Measurements from ENCODE around the gene SEC14L5. TPM values are rescaled to one million over a fixed set of nuclear protein-coding genes. Genes with fewer than 3 reads are reported as not detected.

The SEC14L5 gene
- total and polyA plus RNA-seq, 10 of the 15 experiments (the other 5 are each of a cell fraction or from before 2014, with no cell fraction given) = 0.01 TPM; not detected in 9

DNA sequence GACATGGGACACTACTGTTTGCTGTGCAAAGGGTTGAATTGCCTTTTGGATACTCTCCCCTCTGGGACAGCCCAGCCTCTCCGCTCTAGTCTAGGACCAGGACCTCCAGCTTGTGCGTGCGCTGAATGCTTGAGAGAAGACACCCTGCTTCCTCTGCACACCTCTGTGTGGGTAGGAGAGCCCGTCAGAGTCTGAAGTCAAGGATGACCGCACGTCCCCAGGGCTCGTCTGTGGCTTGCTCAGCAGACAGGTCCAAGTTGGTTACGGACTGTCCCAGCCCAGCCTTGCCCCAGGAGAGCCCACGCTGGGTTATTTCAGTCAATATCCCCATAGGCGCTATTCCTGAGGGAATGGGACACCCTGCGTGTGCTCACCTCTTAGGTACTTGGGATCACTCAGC, 103.9 kb downstream of the SEC14L5 start (continued):
- TF ChIP-seq, protein P1, sequence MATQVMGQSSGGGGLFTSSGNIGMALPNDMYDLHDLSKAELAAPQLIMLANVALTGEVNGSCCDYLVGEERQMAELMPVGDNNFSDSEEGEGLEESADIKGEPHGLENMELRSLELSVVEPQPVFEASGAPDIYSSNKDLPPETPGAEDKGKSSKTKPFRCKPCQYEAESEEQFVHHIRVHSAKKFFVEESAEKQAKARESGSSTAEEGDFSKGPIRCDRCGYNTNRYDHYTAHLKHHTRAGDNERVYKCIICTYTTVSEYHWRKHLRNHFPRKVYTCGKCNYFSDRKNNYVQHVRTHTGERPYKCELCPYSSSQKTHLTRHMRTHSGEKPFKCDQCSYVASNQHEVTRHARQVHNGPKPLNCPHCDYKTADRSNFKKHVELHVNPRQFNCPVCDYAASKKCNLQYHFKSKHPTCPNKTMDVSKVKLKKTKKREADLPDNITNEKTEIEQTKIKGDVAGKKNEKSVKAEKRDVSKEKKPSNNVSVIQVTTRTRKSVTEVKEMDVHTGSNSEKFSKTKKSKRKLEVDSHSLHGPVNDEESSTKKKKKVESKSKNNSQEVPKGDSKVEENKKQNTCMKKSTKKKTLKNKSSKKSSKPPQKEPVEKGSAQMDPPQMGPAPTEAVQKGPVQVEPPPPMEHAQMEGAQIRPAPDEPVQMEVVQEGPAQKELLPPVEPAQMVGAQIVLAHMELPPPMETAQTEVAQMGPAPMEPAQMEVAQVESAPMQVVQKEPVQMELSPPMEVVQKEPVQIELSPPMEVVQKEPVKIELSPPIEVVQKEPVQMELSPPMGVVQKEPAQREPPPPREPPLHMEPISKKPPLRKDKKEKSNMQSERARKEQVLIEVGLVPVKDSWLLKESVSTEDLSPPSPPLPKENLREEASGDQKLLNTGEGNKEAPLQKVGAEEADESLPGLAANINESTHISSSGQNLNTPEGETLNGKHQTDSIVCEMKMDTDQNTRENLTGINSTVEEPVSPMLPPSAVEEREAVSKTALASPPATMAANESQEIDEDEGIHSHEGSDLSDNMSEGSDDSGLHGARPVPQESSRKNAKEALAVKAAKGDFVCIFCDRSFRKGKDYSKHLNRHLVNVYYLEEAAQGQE (IDR thresholded peaks at IDR 0.05; ENCODE audit: low read depth, low read length) = no peak
- TF ChIP-seq, protein P2, sequence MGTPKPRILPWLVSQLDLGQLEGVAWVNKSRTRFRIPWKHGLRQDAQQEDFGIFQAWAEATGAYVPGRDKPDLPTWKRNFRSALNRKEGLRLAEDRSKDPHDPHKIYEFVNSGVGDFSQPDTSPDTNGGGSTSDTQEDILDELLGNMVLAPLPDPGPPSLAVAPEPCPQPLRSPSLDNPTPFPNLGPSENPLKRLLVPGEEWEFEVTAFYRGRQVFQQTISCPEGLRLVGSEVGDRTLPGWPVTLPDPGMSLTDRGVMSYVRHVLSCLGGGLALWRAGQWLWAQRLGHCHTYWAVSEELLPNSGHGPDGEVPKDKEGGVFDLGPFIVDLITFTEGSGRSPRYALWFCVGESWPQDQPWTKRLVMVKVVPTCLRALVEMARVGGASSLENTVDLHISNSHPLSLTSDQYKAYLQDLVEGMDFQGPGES (IDR thresholded peaks at IDR 0.05) = no peak
- peak; percentile 15; the same call in 1 of the 3 replicates for TF ChIP-seq POU2F2 (IDR thresholded peaks at IDR 0.05; ENCODE audit: borderline replicate concordance, low read depth, low read length)
- TF ChIP-seq YY1 (IDR thresholded peaks at IDR 0.05; ENCODE audit: low read depth, low read length) = no peak
- TF ChIP-seq HDGF (IDR thresholded peaks at IDR 0.05) = no peak
- TF ChIP-seq, protein P3, sequence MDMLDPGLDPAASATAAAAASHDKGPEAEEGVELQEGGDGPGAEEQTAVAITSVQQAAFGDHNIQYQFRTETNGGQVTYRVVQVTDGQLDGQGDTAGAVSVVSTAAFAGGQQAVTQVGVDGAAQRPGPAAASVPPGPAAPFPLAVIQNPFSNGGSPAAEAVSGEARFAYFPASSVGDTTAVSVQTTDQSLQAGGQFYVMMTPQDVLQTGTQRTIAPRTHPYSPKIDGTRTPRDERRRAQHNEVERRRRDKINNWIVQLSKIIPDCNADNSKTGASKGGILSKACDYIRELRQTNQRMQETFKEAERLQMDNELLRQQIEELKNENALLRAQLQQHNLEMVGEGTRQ (IDR thresholded peaks at IDR 0.05; ENCODE audit: borderline replicate concordance, low read depth, low read length) = no peak
- TF ChIP-seq YBX1 (IDR thresholded peaks at IDR 0.05) = no peak
- no peak for TF ChIP-seq TARDBP (IDR thresholded peaks at IDR 0.05; ENCODE audit: borderline replicate concordance)
- TF ChIP-seq, protein P4, sequence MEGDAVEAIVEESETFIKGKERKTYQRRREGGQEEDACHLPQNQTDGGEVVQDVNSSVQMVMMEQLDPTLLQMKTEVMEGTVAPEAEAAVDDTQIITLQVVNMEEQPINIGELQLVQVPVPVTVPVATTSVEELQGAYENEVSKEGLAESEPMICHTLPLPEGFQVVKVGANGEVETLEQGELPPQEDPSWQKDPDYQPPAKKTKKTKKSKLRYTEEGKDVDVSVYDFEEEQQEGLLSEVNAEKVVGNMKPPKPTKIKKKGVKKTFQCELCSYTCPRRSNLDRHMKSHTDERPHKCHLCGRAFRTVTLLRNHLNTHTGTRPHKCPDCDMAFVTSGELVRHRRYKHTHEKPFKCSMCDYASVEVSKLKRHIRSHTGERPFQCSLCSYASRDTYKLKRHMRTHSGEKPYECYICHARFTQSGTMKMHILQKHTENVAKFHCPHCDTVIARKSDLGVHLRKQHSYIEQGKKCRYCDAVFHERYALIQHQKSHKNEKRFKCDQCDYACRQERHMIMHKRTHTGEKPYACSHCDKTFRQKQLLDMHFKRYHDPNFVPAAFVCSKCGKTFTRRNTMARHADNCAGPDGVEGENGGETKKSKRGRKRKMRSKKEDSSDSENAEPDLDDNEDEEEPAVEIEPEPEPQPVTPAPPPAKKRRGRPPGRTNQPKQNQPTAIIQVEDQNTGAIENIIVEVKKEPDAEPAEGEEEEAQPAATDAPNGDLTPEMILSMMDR (IDR thresholded peaks at IDR 0.05 in 2 of 3, conservative IDR thresholded peaks at IDR 0.05 in 1 of 3; ENCODE audit: control insufficient read depth in 2 of 3, extremely low read depth in 1 of 3, insufficient read depth in 1 of 3, low read depth in 3 of 3, low read length in 3 of 3) = no peak
- no peak for TF ChIP-seq NFYB (IDR thresholded peaks at IDR 0.05; ENCODE audit: insufficient read depth, low read depth, low read length)
- no peak for TF ChIP-seq CBX5 (IDR thresholded peaks at IDR 0.05; ENCODE audit: low read depth)
- TF ChIP-seq STAT3 (IDR thresholded peaks at IDR 0.05; ENCODE audit: low read depth, low read length) = no peak
- no peak for TF ChIP-seq SIN3A (IDR thresholded peaks at IDR 0.05; ENCODE audit: low read depth, low read length)
- TF ChIP-seq SMC3 (IDR thresholded peaks at IDR 0.05; ENCODE audit: borderline replicate concordance, low read length) = no peak
- no peak for TF ChIP-seq GABPA (IDR thresholded peaks at IDR 0.05; ENCODE audit: low read depth)
- TF ChIP-seq, protein P5, sequence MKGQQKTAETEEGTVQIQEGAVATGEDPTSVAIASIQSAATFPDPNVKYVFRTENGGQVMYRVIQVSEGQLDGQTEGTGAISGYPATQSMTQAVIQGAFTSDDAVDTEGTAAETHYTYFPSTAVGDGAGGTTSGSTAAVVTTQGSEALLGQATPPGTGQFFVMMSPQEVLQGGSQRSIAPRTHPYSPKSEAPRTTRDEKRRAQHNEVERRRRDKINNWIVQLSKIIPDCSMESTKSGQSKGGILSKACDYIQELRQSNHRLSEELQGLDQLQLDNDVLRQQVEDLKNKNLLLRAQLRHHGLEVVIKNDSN (IDR thresholded peaks at IDR 0.05; ENCODE audit: borderline replicate concordance, extremely low read length, insufficient read depth, low read depth, low read length) = no peak
- no peak for TF ChIP-seq ZNF24 (IDR thresholded peaks at IDR 0.05)
- peak; percentile 80; the same call in 1 of the 2 replicates for TF ChIP-seq TCF12 (IDR thresholded peaks at IDR 0.05; ENCODE audit: low read depth, low read length)
- TF ChIP-seq TCF7 (IDR thresholded peaks at IDR 0.05; ENCODE audit: borderline replicate concordance) = no peak
- peak; percentile 61 for TF ChIP-seq SP1 (IDR thresholded peaks at IDR 0.05; ENCODE audit: low read depth, low read length)

All from GM12878 (cell line).